ENCODE measurements around the gene TAF3.

DNA sequence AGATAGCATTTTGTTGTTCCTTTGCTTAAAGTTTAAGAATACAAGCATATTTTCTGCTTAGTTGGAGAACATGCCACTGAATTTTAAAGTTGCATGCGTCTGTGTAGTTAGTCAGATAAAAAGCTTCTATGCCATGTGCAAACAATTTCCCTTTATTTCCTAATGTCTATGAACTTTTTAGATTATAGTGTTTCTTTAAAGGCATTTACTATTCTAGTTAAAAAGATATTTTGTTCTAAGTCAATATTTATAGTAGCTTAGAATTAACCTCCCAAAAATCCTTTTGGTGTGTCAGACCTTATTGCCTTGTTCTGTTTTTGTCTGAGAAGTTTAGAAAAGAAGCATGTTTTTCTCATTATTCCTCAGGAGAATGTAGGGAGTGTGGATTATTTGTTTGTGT, 137.1 kb downstream of the TAF3 start:
- no peak for TF ChIP-seq POLR2AphosphoS5 (IDR thresholded peaks at IDR 0.05; ENCODE audit: low read depth, low read length)
- TF ChIP-seq PAX5 (IDR thresholded peaks at IDR 0.05; ENCODE audit: insufficient read depth, low read length, severe bottlenecking): no peak
- no peak for TF ChIP-seq POLR2A (IDR thresholded peaks at IDR 0.05; ENCODE audit: low read depth, low read length)
- TF ChIP-seq SPI1 (IDR thresholded peaks at IDR 0.05; ENCODE audit: low read depth, low read length): no peak
- TF ChIP-seq TAF1 (IDR thresholded peaks at IDR 0.05; ENCODE audit: low read depth, low read length): no peak
- no peak for TF ChIP-seq POU2F2 (IDR thresholded peaks at IDR 0.05; ENCODE audit: low read depth, low read length)
